ENCODE data around the gene AGAP1.

The AGAP1 gene

GRCh38 chr2:236167297-236168109, 673.7 kb downstream of the AGAP1 start:
- DNase-seq (ENCODE audit: low read depth): no peak
- H3K4me3 ChIP-seq (ENCODE audit: low read depth, low read length): peak overlapping the region; percentile 48
- TF ChIP-seq CTCF (IDR thresholded peaks at IDR 0.05; ENCODE audit: control insufficient read depth, extremely low read depth, insufficient read depth): peak; percentile 60

GRCh38 chr2:236168110-236169080, 674.6 kb downstream of the AGAP1 start, which contains the start of gene GBX2:
Gene GBX2, minus strand, starts transcription at chr2:236168386. Its CDS starts 415 bp downstream, at chr2:236167971.
- peak within 1 kb of the TSS; percentile 48 for H3K4me3 ChIP-seq (ENCODE audit: low read depth, low read length)
- TF ChIP-seq CTCF (IDR thresholded peaks at IDR 0.05; ENCODE audit: control insufficient read depth, extremely low read depth, insufficient read depth): peak; percentile 27; the same call in 1 of the 2 replicates
- DNase-seq (ENCODE audit: low read depth): peak; percentile 39

- no peak overlapping the region for H3K4me3 ChIP-seq (ENCODE audit: low read depth, low read length)
- DNase-seq (ENCODE audit: low read depth): no peak
- TF ChIP-seq CTCF (IDR thresholded peaks at IDR 0.05; ENCODE audit: control insufficient read depth, extremely low read depth, insufficient read depth): no peak
Measured at GRCh38 chr2:236169151-236169721, 675.4 kb downstream of the AGAP1 start.

- no peak overlapping the region for H3K4me3 ChIP-seq (ENCODE audit: low read depth, low read length)
- no peak for DNase-seq (ENCODE audit: low read depth)
- no peak for TF ChIP-seq CTCF (IDR thresholded peaks at IDR 0.05; ENCODE audit: control insufficient read depth, extremely low read depth, insufficient read depth)
Measured at GRCh38 chr2:236169741-236170589, 676.1 kb downstream of the AGAP1 start.

GRCh38 chr2:236170590-236171165, 676.8 kb downstream of the AGAP1 start:
- H3K4me3 ChIP-seq (ENCODE audit: low read depth, low read length): no peak overlapping the region
- DNase-seq (ENCODE audit: low read depth): no peak
- no peak for TF ChIP-seq CTCF (IDR thresholded peaks at IDR 0.05; ENCODE audit: control insufficient read depth, extremely low read depth, insufficient read depth)
